Left ventricle myocardium inferior (tissue), 1 donor: ENCODE measurements around the gene GRK7. TPM values are rescaled to one million over a fixed set of nuclear protein-coding genes. Genes with fewer than 3 reads are reported as not detected.
"Not testable (repeated sequence)": the region's sequence is repeated elsewhere in the genome, so short reads cannot be mapped to it uniquely, and the experiment has no call there.

Experiments used
- DNase-seq: peaks from one replicate; pipeline ENCODE4 v3.0.0-alpha.2; 2020
- H3K27ac ChIP-seq: fragments of 200-600 bp; replicated peaks from 2 replicates; pipeline ENCODE4 v1.8.0; 2021
- H3K27me3 ChIP-seq: fragments of 200-600 bp; 2 replicates; pipeline ENCODE4 v1.8.0; 2021; ENCODE audit warnings: low read depth
- H3K36me3 ChIP-seq: fragments of 200-600 bp; 2 replicates; pipeline ENCODE4 v1.8.0; 2021
- H3K4me1 ChIP-seq: fragments of 200-600 bp; 2 replicates; pipeline ENCODE4 v1.8.0; 2021
- H3K4me3 ChIP-seq: fragments of 200-600 bp; 2 replicates; pipeline ENCODE4 v1.8.0; 2021; ENCODE audit warnings: mild to moderate bottlenecking, moderate library complexity
- H3K9me3 ChIP-seq: fragments of 200-600 bp; replicated peaks from 2 replicates; pipeline ENCODE4 v1.8.0; 2021
- CTCF ChIP-seq: fragments of 200-600 bp; IDR thresholded peaks from 2 replicates; pipeline ENCODE4 v1.8.0; 2021; ENCODE audit warnings: antibody characterized with exemption, mild to moderate bottlenecking, borderline replicate concordance
- intact Hi-C: fragments of 100-400 bp; cut with micrococcal nuclease; formaldehyde crosslinking; loops from one replicate; pipeline ENCODE4 v1.11.0; 2022
- total RNA-seq: library from RNA; stranded (reverse); fragmentation: NEBNext Ultra II Directional; extraction: Animal tissue kit (Norgen Biotek cat#: 25700); gene quantifications from one replicate; pipeline ENCODE4 v1.2.1, GENCODE V29; 2021
- donor health status: DM: no; HTN: yes; CAD: no; lungs with severe emphysema.

The GRK7 gene
- total RNA-seq, 1 donor from 2014 or later: not detected

- Histone ChIP-seq H3K27me3 (no peaks in the 10 kb centered on the region), H3K4me1 (peaks cover 29% of the 10 kb centered on the region), H3K27ac (peak overlapping the region; percentile 85), H3K4me3 (peak overlapping the region; percentile 63), H3K9me3 (peaks cover 16% of the 10 kb centered on the region), H3K36me3 (no peaks in the 10 kb centered on the region)
- intact Hi-C loops: no loop called here
- TF ChIP-seq CTCF: no peak
- no peak for DNase-seq
Observed at GRCh38 chr3:141797819-141798447, 34.7 kb downstream of the GRK7 start.

- Histone ChIP-seq H3K27me3 (no peaks in the 10 kb centered on the region), H3K36me3 (no peaks in the 10 kb centered on the region), H3K4me3 (no peak overlapping the region), H3K27ac (no peak overlapping the region), H3K4me1 (peaks cover 29% of the 10 kb centered on the region), H3K9me3 (peaks cover 16% of the 10 kb centered on the region)
- intact Hi-C loops: no loop called here
- peak; percentile 36 for DNase-seq
- no peak for TF ChIP-seq CTCF
Observed at GRCh38 chr3:141798448-141798845, 35.2 kb downstream of the GRK7 start.

GRCh38 chr3:141802316-141803077, 39.3 kb downstream of the GRK7 start:
- Histone ChIP-seq H3K9me3 (peaks cover 16% of the 10 kb centered on the region), H3K27me3 (no peaks in the 10 kb centered on the region), H3K4me1 (peaks cover 15% of the 10 kb centered on the region), H3K27ac (no peak overlapping the region), H3K4me3 (no peak overlapping the region), H3K36me3 (no peaks in the 10 kb centered on the region)
- no peak for TF ChIP-seq CTCF
- intact Hi-C loops: no loop called here
- DNase-seq: no peak

- intact Hi-C loops, H3K27me3 ChIP-seq, H3K4me3 ChIP-seq, DNase-seq, H3K4me1 ChIP-seq, H3K36me3 ChIP-seq, H3K27ac ChIP-seq: not testable (repeated sequence)
- peaks cover 16% of the 10 kb centered on the region for H3K9me3 ChIP-seq
Observed at GRCh38 chr3:141803538-141803937, 40.3 kb downstream of the GRK7 start.

- H3K4me3 ChIP-seq: no peak overlapping the region
- H3K36me3 ChIP-seq: no peaks in the 10 kb centered on the region
- H3K9me3 ChIP-seq: peaks cover 16% of the 10 kb centered on the region
- no peaks in the 10 kb centered on the region for H3K4me1 ChIP-seq
- no peak overlapping the region for H3K27ac ChIP-seq
- no peaks in the 10 kb centered on the region for H3K27me3 ChIP-seq
- intact Hi-C loops: no loop called here
- no peak for TF ChIP-seq CTCF
- no peak for DNase-seq
Observed at GRCh38 chr3:141804447-141804777, 41.2 kb downstream of the GRK7 start.

GRCh38 chr3:141804778-141805639, 41.8 kb downstream of the GRK7 start:
- Histone ChIP-seq H3K36me3 (no peaks in the 10 kb centered on the region), H3K27me3 (no peaks in the 10 kb centered on the region), H3K27ac (no peak overlapping the region), H3K9me3 (peaks cover 16% of the 10 kb centered on the region), H3K4me1 (no peaks in the 10 kb centered on the region), H3K4me3 (no peak overlapping the region)
- intact Hi-C loops: no loop called here
- no peak for DNase-seq
- TF ChIP-seq CTCF: no peak
